Thyroid gland (tissue), 4 donors: ENCODE results near the gene RPH3AL. TPM values are rescaled to one million over a fixed set of nuclear protein-coding genes. Genes with fewer than 3 reads are reported as not detected.

ENCODE experiments used
- DNase-seq, 2 donors: peaks; one replicate each; pipeline ENCODE4 v3.0.0-alpha.2; 2019
- H3K27ac ChIP-seq, 3 donors: fragments of 200-600 bp; sonication (generic); 1 replicate in 2 of 3; 2 replicates in 1 of 3; pipeline ENCODE4 v1.5.1; 2016 to 2019; ENCODE audit warnings: mild to moderate bottlenecking in 1 of 3, moderate library complexity in 1 of 3
- H3K27me3 ChIP-seq: fragments of 200-600 bp; sonication (generic); one replicate; pipeline ENCODE4 v1.5.1; 2019
- H3K36me3 ChIP-seq, 2 donors: fragments of 200-600 bp; sonication (generic); one replicate each; pipeline ENCODE4 v1.5.1; 2016 to 2019
- H3K4me1 ChIP-seq, 2 donors: fragments of 200-600 bp; sonication (generic); one replicate each; pipeline ENCODE4 v1.5.1; 2017 to 2019
- H3K4me3 ChIP-seq, 3 donors: fragments of 200-600 bp; sonication (generic); replicated peaks in 1 of 3; 1 replicate in 2 of 3; 2 replicates in 1 of 3; pipeline ENCODE4 v1.5.1; 2016; ENCODE audit warnings: mild to moderate bottlenecking in 1 of 3
- H3K9me3 ChIP-seq: fragments of 200-600 bp; sonication (generic); one replicate; pipeline ENCODE4 v1.5.1; 2017
- POLR2A ChIP-seq, 2 donors: fragments of 450-650 bp; IDR thresholded peaks; one replicate each; pipeline ENCODE4 v1.6.1; 2017; ENCODE audit warnings: antibody characterized with exemption in 2 of 2, mild to moderate bottlenecking in 2 of 2, moderate library complexity in 1 of 2
- WGBS, 2 donors: methylation state at CpG; one replicate each; pipeline ENCODE4 v1.1.5; 2017; 5-methylcytosine and 5-hydroxymethylcytosine counted together
- intact Hi-C: fragments of 100-400 bp; cut with DNase I; formaldehyde crosslinking; loops from one replicate; pipeline ENCODE4 v1.15.1; 2023
- total RNA-seq, 4 donors: library from RNA; depleted of rRNA; stranded (reverse); fragments of >200 nt; gene quantifications; one replicate each; pipeline ENCODE4 v1.2.3, GENCODE V29; 2016
- TF ChIP-seq, protein P1 (sequence below), 6 experiments: fragments of 200-600 bp in 3 of 6; fragments of 450-650 bp in 3 of 6; sonication (generic) in 3 of 6; IDR thresholded peaks; one replicate each; pipeline ENCODE4 v1.5.1; 2016 to 2019; ENCODE audit warnings: antibody characterized with exemption in 6 of 6, mild to moderate bottlenecking in 2 of 6, inconsistent platforms in 1 of 6, moderate library complexity in 1 of 6

RPH3AL gene
- total RNA-seq, 4 donors from 2014 or later, result 19.1 to 47.7 (median 42.5) TPM

DNA sequence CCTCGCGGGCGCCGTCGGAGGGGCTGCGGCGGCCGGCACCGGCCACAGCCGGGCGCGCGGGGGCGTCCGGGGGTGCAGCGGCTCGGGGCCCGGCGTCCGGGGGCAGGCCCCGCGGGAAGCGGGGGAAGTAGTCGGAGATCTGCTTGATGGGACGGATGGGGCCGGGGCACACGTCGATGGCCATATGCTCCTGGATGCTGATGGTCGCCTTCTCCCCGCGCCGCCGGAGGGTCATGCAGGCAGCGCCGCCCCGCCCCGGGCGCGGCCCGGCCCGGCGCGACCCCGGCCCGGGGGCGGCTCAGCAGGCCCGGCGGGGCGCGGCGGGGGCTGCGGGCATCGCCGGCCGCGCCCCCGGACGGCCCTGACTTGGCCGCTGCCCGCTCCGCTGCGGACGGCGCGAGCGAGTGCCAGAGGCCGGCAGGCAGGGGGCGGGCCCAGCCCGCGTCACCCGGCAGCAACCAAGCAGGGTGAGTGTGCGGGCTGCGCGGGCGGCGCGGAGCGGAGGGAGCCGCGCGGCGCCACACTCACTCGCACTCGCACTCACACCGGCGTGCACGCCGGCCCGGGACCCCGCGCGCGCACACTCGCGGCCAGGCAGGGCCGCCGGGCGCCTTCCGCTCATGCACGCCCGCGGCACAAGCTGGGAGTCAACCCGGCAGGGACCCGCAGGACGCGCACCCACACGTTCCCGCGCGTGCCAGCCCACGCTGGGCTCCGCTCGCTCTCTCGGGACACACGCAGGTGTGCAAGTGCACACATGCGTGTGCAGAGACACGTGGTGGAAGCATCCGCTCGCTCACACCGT is 171.2 kb downstream of the RPH3AL start, which contains the start of gene DOC2B:
DOC2B (minus strand) TSS at position 406 of the 805 bp plus-strand sequence; CDS start at position 235, 171 bp downstream.
- Histone ChIP-seq H3K27me3 (peaks cover 6% of the 10 kb centered on the region), H3K4me3 (peak within 1 kb of the TSS in 1 of 3 donors; percentile 38), H3K27ac (peak within 1 kb of the TSS in 2 of 3 donors; percentile 24 to 28), H3K9me3 (no peaks in the 10 kb centered on the region), H3K36me3 (no peaks in the 10 kb centered on the region), H3K4me1 (peaks cover 0 to 14% of the 10 kb centered on the region in 2 donors)
- intact Hi-C loops, result no loop called here
- WGBS, 2 donors, result 0 to 20% methylated on average over 2 to 3 of the region's 120 CpGs
- DNase-seq, result peak; percentile 34 to 42
- TF ChIP-seq, protein P1, sequence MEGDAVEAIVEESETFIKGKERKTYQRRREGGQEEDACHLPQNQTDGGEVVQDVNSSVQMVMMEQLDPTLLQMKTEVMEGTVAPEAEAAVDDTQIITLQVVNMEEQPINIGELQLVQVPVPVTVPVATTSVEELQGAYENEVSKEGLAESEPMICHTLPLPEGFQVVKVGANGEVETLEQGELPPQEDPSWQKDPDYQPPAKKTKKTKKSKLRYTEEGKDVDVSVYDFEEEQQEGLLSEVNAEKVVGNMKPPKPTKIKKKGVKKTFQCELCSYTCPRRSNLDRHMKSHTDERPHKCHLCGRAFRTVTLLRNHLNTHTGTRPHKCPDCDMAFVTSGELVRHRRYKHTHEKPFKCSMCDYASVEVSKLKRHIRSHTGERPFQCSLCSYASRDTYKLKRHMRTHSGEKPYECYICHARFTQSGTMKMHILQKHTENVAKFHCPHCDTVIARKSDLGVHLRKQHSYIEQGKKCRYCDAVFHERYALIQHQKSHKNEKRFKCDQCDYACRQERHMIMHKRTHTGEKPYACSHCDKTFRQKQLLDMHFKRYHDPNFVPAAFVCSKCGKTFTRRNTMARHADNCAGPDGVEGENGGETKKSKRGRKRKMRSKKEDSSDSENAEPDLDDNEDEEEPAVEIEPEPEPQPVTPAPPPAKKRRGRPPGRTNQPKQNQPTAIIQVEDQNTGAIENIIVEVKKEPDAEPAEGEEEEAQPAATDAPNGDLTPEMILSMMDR (IDR thresholded peaks at IDR 0.05), result no peak
- TF ChIP-seq POLR2A (IDR thresholded peaks at IDR 0.05), result no peak

DNA sequence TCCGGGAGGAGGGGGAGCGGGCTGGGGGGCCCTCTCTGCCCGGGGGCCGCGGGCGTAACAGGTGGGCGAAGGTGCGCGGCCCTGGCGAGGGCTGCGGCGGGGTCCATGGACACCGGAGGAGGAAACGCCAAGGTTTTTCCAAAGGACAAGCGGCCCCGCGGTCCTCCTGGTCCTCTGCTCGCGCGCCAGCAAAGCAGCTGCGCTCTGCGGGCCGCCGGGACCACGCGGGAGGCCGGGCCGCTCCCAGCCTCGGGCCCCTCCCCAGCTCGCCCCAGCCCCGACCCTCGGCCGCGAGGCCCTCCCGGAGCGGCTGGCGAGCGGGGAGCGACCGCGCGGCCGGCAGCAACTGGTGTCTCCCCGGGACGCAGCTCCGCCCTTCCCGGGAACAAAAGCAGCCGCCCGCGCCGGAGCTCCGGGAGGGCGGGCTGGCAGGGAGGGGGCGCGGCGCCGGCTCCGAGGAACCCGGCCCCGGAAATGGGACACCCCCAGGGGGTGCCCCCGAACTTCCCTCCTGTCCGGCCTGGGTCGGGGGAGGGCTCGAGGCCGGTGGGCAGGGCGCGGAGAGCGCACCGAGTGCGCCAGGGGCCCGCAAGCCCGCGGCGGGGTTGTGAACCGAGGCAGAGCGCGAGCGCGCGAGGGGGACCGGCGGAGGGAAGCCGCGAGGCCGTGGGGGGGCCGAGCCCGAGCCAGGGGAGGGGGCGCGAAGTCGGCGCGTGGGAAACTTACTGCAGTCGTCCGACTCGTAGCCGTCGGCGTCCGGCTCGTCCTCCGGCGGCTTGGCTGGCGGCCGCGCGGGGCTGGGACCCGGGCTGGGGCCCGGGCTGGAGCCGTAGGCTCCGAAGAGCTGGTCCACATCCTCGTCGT is 172.0 kb downstream of the RPH3AL start:
- Histone ChIP-seq H3K4me1 (peaks cover 0 to 14% of the 10 kb centered on the region in 2 donors), H3K9me3 (no peaks in the 10 kb centered on the region), H3K4me3 (peak overlapping the region in 1 of 3 donors; percentile 38), H3K27ac (peak overlapping the region in 2 of 3 donors; percentile 24 to 28), H3K27me3 (peaks cover 6% of the 10 kb centered on the region), H3K36me3 (no peaks in the 10 kb centered on the region)
- TF ChIP-seq, protein P1 (IDR thresholded peaks at IDR 0.05), result no peak
- no peak for TF ChIP-seq POLR2A (IDR thresholded peaks at IDR 0.05)
- 0% methylated on average over 6 of the region's 112 CpGs; no CpG with 5 or more reads in 1 of the 2 donors for WGBS, 2 donors
- DNase-seq, result no peak
- intact Hi-C loops, result no loop called here

DNA sequence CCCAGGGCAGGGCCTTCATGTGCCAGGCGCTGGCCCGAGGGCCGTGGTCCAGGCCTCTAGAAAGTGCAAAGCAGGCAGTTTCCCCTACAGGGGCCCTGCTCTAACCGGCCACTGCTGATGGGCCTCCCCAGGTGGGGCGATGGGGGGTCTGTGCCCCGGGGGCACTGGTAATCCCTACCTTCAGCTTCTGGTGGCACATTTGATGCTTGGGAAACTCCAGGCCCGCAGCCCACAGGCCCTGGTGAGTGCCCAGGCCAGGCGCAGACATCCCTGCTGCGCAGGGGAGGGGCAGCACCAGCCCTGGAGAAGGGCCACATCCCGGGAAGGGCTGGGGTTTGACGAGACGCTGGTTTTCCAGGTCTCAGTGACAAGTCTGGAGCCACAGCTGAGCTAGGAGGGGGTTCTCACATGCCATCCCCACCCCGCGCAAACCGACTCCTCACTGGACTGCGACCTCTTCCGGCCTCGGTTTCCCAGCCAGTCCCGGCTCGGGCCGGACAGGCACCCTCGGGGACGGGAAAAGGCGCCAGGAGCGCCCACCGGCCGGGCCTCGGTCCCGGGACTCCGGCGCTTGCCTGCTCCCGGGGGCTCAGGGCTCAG is 172.7 kb downstream of the RPH3AL start:
- Histone ChIP-seq H3K27ac (peak overlapping the region in 2 of 3 donors; percentile 24 to 28), H3K27me3 (peaks cover 6% of the 10 kb centered on the region), H3K9me3 (no peaks in the 10 kb centered on the region), H3K36me3 (no peaks in the 10 kb centered on the region), H3K4me1 (peaks cover 0 to 14% of the 10 kb centered on the region in 2 donors), H3K4me3 (peak overlapping the region in 1 of 3 donors; percentile 38)
- WGBS, 2 donors, result 24 to 30% methylated on average over 6 to 20 of the region's 32 CpGs
- intact Hi-C loops, result no loop called here
- no peak for DNase-seq
- TF ChIP-seq, protein P1 (IDR thresholded peaks at IDR 0.05), result no peak
- TF ChIP-seq POLR2A (IDR thresholded peaks at IDR 0.05), result no peak

DNA sequence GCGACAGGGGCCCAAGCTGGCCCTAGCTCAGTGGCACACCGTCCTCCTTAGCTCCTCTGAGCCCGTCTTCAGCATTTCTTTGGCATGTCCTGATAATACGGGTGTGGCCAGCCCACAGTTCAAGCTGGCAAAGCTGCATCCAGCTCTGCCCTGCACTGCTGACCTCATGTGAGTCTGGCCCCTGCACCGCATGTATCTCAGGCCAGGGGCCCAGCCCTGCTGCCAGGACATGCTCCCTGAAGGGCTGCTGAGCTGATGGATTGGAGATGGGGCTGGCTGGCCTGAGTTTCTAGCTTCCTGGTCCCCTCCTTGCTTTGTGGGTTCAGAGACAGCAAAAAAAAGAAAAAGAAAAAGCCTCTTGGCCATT is 173.6 kb downstream of the RPH3AL start:
- no peak for DNase-seq
- no peaks in the 10 kb centered on the region for H3K36me3 ChIP-seq
- peaks cover 6% of the 10 kb centered on the region for H3K27me3 ChIP-seq
- H3K27ac ChIP-seq, result no peak overlapping the region
- TF ChIP-seq, protein P1 (IDR thresholded peaks at IDR 0.05), result no peak
- no peak for TF ChIP-seq POLR2A (IDR thresholded peaks at IDR 0.05)
- peaks cover 0 to 14% of the 10 kb centered on the region in 2 donors for H3K4me1 ChIP-seq
- H3K4me3 ChIP-seq, result no peak overlapping the region
- no peaks in the 10 kb centered on the region for H3K9me3 ChIP-seq
- 63 to 86% methylated on average over 1 to 5 of the region's 5 CpGs for WGBS, 2 donors
- intact Hi-C loops, result no loop called here
